NOMO-1 treated with DMSO at 0.1 percent for 48 hours (cell line): ENCODE measurements around the gene TOM1.

Experiments used
- DNase-seq: peaks from one replicate; lab custom pipeline; 2025; ENCODE audit not compliant: unreplicated experiment; lab: John Stamatoyannopoulos, UW

The TOM1 gene

DNA sequence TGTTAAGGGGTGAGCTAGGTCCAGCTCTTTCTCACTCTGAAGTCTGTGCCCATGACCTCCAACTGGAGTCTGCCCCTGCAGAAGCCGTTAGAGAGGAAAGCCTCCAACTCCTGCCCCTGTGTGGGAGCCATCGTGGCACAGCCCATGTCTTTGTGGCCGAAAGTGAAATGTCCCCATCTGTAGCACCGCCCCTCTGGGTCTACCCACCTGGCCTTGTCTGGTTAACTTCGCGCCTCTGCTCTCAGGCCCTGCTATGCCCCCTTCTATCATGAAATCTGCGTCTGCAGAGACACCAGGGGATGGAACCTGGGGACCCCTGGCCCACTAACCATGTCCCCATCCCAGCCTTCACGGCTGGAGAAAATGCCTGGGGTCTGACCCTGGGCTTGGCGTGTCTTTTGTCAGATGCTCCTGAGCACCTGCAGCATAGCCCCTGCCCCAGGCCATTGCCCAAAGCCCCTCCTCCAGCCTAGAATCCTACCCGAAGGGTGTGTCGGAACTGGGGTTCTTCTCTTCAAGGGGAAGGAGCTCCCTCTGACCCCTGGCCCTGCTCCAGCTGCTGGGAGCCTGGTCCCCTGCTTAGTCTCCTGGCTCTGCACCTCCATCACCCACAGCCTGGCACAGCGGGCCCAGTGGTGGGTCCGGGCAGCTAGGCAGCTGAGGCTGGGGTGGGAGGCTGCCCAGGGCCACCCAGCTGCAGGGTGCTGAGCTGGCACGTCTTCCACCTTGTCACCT, 45.4 kb downstream of the TOM1 start:
- no peak for DNase-seq

DNA sequence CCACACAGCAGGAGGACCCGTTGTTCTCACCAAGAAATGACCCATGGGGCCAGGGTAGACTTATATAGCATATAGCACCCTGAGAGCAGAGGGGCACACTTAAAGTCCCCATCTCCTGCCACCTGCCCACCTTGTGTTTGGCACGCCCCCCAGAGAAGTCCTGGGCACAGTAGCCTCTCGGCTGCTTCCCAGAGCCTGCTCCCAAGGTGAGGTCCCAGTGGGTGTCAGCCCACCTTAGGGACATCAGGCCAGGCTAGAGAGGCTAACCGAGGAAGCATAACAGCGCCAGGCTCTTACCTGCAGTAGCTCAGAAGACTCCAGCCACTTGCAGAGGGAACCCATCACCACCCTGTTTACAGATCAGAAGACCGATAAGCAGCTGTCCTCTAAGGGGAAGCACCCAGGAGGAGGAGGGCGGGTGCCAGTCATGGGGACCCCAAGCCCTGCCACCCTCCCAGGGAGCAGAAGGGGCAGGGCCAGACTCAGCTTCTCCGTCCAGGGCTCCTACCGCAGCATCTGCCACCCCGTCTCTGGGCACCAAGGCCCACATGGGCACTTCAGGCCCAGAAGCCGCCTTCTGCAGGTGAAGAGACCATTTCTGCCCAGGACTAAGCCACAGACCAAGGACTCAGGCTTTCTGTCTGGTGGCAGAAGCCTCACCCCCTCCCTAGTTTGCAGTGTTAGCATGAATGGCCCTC, 46.3 kb downstream of the TOM1 start:
- DNase-seq: no peak

DNA sequence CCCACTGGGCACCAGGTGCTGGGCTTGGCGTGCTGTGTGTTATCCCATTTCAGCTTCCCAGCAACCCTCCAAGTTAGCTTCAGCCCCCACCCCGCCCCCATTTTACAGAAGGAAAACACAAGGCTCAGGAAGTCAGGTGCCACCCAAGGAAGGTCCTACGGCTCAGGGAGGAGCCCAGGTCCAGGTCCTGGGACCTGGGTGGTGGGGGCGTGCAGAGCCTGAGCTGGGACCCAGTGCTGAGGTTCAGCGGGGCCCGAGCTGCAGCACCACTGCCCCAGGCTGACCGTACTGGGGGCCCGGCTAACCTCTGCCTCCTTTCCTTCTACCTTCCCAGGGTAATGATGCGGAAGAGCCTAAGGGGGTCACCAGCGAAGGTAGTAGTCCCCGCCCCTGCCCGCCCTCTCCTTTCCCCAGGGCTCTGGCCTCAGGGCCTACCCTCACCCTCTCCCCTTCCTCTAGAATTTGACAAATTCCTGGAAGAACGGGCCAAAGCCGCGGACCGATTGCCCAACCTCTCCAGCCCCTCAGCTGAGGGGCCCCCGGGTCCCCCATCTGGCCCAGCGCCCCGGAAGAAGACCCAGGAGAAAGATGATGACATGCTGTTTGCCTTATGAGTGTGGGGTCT, 47.0 kb downstream of the TOM1 start:
- no peak for DNase-seq

DNA sequence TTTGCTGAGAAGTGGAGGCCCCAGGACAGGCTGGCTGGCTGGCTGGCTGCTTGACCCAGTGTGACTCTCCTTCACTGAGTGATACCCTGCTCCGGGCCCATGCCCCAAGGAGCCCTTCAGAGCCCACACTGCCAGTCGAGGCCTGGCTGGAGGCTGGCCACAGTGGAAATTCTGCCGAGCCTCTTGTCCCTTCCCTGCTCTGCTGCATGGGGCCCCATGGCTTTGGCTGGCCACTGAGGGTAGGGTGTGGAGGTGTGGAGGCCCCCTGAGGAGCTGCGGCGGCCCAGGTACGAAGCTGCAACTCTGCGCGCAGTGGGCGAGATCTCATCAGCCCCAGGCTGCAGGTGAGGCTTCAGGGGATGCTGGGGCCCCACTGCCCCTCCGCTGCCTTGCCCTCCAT, 47.8 kb downstream of the TOM1 start:
- DNase-seq: no peak

DNA sequence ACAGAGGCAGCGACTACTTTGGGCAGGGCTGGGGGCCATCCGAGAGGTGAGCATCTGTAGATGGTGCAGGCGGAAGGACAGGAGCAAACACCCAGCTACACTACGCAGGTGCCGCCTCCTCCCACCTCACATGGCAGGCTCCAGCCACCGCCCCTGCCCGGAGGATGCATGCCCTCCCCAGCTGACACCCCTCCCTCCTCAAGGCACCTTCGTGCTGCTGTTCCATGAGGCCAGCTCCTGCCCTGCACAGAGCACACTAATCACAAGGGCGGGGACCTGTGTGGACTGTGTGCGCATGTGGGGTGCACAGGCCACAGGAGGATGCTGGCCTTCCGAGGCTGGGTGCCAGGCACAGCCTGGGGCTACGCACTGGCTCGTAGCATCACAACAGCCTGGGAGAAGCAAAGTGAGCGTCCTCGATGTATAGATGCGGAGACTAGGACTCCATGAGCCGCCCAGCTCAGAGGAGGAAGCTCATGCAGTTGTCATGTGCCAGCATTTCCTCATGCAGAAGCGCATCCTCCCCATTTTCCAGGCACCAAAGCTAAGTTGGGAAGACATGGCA, 48.4 kb downstream of the TOM1 start:
- no peak for DNase-seq

DNA sequence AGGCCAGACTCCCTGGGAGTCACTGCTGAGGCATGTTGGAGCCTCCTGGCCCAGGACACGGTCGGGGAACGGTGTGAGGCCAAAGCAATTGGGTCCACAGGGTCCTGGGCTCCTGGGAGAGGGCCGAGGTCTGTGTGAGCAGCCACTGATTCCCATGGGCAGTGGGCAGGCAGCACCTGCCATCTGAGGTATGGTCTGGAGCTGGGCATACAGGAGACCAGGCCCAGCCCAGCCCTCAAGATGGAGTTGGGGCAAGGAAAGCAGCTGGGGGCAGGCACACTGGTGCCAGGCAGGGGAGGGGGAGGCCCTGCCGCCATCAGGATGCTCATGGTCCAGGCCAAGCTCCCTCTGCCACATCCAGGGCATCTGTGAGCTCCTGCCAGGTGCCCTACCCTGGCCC, 49.0 kb downstream of the TOM1 start:
- no peak for DNase-seq

DNA sequence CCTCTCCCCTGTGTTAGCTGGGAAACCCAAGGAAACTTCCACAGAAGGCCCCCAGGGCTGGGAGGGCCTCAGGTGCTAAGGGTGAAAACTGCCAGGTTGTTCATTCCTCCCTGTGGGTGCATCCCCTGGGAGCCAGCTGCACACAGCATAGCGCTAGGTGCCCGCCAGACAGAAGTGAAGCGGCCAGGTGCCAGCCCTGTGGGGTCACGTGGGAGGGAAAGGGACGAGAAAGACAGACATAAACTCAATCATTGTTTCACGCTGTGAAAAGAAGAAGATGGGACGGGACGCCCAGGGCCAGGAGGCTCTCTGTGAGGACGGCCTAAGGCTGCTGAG, 49.6 kb downstream of the TOM1 start:
- no peak for DNase-seq

DNA sequence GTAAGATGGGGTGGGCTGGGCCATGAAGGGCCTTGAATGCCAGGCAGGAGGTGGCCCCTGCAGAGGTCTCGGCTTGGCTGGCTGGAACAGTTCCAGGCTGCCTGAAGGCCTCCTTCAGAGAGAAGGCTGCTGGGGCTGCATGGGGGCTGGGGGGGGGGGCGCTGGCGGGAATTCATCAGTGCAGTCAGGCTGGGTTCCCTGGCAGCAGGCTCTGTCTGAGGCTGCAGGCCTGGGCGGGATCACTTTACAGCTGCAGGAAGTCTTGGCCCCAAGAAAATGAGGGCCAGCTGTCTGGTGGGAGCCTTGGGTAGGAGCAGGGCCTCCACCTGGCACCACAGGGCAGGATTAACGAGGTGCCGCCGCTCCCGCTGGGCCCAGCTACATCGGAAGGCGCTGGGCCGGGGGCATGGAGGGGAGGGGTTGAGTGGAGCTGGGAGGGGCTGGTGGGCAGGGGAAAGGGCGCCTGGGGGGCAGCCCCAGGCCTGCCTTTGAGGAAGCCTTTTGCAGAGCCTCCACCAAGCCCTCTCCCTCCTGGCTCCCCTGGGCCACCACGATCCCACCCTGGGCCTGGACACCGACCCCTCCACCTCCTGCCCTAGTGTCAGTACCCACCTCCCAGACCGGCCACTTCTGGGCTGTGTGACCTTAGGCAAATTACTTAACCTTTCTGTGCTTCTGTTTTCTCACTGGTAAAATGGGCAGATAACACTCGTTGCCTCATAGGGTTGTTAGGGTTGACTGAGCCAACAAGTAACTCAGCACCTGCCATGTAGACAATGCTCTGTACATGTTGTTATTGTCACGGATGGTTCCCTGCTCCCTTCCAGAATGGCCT, 50.2 kb downstream of the TOM1 start:
- DNase-seq: no peak

DNA sequence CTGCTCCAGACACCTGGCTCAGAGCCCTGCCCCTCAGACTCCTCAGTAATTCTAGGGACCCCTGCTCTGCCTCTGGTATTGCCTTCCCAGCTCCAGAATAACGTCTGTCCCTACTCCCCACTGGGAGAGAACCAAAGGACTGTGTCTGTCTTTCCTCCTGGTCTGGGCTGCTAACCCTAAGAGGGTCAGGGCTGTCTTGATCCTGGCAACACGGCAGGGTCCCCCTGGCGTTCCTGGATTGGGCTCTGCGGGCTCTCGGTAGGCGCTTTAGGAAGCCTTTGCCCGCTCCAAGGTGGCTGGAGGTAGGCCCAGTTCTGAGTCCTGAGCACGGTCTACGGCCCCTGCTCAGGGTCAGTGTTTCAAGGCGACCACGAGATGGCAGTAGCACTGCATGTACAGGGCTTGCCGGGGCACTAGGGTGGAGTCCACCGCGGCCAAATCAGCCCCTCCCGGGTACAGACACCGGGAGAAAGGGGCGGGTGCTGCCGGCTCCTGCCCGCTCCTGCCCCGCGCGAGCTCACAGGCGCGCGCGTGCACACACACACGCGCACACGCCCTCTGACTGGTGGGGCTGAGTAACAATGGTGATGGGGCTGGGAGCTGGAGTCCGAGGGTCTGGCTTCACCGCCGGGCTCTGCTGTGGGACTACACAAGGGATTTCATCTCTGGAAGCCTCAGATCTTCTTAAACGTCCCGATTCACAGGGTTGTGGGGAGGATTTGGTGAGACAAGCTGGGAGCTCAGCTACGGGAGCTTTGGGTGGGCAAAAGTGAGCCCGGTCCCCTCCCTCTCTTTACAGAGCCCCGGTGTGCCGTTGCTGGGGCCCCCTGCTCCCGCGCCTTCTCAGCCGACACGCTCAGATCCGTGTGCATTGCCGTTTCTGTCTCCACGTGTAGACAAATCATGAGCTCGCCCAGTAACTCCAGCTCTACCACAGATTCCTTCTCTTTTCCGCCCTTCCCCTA, 51.1 kb downstream of the TOM1 start:
- peak; percentile 80 for DNase-seq

DNA sequence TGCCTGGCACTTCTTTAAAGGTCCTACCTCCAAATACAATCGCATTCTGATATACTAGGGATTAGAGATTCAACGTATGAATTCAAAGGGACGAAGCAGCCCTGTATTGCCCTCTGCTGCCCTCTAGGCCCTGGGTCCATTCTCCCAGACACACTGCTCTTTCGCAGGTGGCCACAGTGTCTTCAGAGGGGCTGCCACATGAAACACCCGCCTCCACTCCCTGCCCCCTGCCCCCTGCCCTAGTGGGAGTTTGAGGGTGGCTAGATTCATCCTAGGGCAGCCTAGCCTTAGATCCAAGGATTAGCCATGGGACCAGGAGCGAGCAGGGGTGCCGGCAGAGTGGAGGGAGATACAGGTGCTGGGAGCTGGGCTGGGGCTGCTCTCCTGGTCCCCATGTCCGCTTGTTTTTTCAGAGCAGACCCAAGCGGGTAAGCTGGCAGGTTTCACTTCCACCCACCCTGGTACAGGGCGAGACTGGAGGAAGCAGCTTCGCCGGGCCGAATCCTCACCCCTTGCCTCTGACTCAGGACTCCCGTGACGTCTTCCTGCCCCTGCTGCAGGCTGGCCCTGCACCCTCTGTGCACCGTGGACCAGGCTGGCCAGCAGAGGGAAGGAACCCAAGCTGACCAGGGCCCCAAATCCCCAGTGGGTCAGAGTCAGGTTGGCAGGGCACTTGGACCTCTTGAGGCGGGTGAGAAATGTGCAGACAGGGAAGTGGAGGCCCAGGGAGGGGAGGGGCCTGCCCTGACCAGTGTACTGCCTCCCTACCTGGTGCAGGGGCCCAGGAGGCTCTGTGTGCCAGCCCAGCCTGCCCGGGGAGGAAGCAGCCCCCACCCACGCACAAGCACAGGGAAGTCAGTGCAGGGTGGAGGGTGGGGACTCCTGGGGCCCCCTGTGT, 52.8 kb downstream of the TOM1 start:
- DNase-seq: peak; percentile 91

DNA sequence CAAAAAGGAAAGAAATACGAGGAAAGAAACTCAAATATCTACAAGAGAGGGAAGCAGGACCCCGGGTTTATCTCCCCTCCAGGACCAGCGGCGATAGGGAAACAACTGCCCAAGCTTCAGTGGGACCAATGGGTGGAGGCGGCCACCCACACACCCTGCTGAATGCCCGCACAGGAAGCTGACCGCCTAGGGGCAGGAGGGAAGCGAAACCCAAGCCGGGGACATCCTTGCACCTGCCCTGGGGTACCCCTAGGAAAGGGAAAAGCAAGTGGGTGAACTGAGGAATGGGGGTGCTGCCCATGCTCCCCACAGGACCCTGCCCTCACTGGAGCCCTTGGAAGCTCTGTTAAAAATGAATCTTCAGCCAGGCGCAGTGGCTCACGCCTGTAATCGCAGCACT, 53.6 kb downstream of the TOM1 start:
- no peak for DNase-seq

DNA sequence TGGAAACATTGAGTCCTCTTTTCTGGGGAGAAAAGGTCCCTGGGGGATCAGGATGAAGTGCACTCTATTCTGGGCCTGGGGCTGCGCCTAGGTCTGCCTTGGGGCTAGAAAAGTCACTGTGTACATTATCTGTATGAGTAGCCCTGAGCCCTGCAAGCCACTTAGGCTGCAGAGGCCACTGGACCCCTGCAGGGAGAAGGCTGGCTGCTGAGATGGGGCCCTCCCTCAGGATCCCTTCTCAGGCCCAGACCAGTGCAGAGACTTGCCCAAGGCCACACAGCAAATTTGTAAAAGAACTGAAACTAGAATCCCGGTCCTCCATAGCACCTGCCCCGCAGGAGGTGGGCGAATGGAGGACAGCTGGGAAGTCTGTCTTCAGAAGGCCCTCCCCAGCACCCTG, 54.4 kb downstream of the TOM1 start:
- no peak for DNase-seq

DNA sequence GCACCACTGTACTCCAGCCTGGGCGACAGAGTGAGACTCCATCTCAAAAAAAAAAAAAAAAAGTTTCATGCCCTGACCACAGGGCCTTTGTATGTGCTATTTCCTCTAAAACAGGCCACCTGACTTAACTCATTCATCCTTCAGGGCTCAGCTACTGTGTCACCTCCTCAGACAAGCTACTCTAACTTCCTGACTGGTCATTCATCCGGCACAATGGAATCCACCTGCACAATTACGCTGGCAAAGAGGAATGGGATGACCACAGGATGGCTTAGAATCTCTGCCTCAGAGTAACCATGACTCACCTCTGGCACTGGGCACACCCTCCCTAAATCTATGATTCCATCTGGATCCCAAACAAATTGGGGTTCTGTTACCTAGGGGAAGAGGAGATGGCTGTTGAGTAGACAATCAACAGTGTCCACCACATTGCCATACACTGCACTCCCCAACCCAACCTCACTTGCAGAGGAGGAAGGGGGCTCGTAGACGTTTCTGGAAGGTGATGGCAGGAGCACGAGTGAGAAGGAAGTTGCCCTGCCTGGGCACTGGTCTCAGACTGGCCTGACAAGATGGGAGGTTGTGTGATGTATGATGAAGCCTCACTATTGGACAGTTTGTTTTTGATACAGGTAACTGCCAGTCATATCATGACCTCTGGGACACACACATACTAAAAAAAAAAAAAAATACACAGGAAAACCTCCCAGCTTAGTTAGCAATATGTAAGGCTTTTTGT, 58.4 kb downstream of the TOM1 start:
- no peak for DNase-seq

DNA sequence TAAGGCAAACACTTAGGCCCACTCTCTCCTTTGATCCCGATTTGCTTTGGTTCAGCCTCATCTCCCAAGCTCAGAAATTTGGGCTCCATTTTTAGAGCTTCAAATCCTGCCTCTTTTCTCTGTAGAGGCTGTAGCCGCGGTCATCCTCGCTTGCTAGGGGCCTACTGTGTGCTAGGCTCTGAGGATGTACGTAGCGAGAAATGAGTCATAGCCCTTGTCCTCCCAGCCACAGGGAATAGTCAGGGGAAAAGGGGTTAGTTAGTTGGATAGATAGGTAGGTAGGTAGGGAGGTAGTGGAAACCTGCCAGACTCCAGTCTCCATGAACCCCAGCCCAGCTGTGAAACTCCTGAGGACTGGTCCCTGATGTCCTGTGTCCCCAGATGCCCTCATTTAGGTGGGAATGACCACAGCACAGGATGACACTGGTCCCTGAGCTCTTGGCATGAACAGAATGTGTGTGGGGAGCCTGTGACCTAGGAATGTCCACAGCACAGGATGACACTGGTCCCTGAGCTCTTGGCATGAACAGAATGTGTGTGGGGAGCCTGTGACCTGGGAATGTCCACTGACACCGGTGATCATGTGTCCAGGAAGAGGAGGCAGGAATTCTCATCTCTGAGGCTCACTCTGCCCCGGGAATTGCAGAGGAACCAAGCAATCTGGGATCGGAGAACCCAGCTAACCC, 59.8 kb downstream of the TOM1 start:
- DNase-seq: no peak

DNA sequence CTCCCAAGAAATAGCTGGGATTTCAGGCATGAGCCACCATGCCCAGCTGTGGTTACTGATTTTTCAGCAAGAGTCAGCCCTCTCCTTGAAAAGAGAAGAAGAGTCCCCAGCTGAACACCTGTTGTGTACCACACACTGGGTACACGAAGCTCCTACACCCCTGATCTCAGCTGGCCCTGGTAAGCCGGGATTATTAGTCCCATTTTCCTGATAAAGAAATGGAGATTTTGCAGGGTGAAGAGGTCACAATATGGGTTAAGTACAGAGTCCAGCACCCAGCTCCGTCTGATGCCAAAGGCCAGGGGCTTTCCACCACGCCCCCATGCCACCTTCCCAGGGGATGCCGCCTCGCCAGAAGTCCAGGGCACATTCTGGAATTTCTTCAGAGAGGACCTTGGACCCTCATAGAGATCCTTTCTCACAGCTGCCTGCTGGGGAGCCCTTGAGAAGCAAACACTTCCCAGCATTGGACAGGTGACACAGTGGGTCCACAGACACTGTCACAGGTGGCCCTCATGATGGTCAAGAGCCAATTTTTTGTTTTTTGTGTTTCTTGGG, 61.4 kb downstream of the TOM1 start:
- no peak for DNase-seq

DNA sequence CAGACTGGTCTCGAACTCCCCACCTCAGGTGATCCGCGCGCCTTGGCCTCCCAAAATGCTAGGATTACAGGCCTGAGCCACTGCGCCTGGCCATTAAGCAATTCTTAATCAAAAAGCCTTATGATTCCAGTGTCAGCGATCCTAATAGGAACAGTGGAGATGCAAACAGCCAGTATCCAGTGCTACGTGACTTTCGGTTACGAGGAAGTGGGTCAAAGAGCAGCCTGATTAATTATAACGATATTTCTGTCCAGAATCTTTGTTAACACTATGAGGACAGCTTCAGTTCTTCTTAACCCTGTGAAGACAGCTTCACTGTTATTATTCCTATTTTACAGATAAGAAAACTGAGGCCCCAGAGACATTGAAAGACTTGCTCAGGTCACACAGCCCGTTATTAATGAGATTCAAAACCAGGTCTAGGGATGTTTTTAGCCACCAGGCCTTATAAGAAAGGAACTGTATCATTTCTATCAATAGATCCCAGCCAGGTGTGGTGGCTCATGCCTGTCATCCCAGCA, 63.9 kb downstream of the TOM1 start:
- no peak for DNase-seq

DNA sequence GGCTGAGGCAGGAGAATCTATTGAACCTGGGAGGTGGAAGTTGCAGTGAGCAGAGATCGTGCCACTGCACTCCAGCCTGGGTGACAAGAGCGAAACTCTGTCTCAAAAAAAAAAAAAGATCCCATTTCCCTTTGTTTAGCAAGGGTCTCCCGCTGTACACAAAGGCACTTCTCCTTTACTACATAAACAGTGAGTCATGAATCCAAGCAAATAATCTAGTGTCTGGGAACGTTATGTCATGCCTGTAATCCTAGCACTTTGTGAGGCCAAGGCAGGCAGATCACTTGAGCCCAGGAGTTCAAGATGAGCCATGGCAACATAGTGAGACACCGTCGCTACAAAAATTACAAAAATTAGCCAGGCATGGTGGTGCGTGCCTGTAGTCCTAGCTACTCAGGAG, 64.5 kb downstream of the TOM1 start:
- peak; percentile 44 for DNase-seq
